Pancreas (tissue), 10 donors: ENCODE data around the gene ZFYVE28. TPM values are rescaled to one million over a fixed set of nuclear protein-coding genes. Genes with fewer than 3 reads are reported as not detected.

Experiments used
- ATAC-seq, 4 donors: fragments of 200-7000 bp; cut with Tn5 transposase; one replicate each; pipeline versions ENCODE4 v1.8.0 to v1.9.1; 2020; ENCODE audit warnings: mild to moderate bottlenecking in 4 of 4, moderate library complexity in 4 of 4
- DNase-seq, 6 donors: peaks; one replicate each; pipeline ENCODE4 v3.0.0-alpha.2; 2020
- FAIRE-seq: peaks from 2 replicates; lab custom pipeline; 2012; peaks lifted over from hg19 to GRCh38; lab: Jason Lieb, UNC
- H3K27ac ChIP-seq, 4 donors: fragments of 200-600 bp; sonication (generic); 1 replicate in 3 of 4; 2 replicates in 1 of 4; pipeline versions ENCODE4 v1.5.0 to v1.8.0; 2020
- H3K27me3 ChIP-seq, 4 donors: fragments of 200-600 bp; one replicate each; pipeline ENCODE4 v1.8.0; 2021
- H3K36me3 ChIP-seq, 3 donors: fragments of 200-600 bp; sonication (generic) in 1 of 3; one replicate each; pipeline versions ENCODE4 v1.5.0 to v1.8.0; 2020 to 2021
- H3K4me1 ChIP-seq, 3 donors: fragments of 200-600 bp; one replicate each; pipeline ENCODE4 v1.8.0; 2021
- H3K4me3 ChIP-seq, 4 donors: fragments of 200-600 bp; sonication (generic) in 2 of 4; one replicate each; pipeline versions ENCODE4 v1.5.0 to v1.8.0; 2020 to 2021
- H3K9me3 ChIP-seq, 4 donors: fragments of 200-600 bp; one replicate each; pipeline ENCODE4 v1.8.0; 2021
- CTCF ChIP-seq, 4 donors: fragments of 200-600 bp; sonication (generic) in 3 of 4; IDR thresholded peaks; one replicate each; pipeline versions ENCODE4 v1.5.0 to v1.8.0; 2021; ENCODE audit warnings: antibody characterized with exemption in 4 of 4
- WGBS, 2 donors: extraction: QIAGEN DNeasy Blood & Tissue Kit; methylation state at CpG; one replicate each; pipeline ENCODE4 v1.1.7; 2013; 5-methylcytosine and 5-hydroxymethylcytosine counted together
- intact Hi-C, 3 donors: fragments of 100-400 bp; cut with DNase I; formaldehyde crosslinking; loops; one replicate each; pipeline versions ENCODE4 v1.11.1 to v1.14.2; 2022
- polyA plus RNA-seq, 2 donors: library from polyadenylated mRNA; stranded (reverse); fragments of 200-250 nt; gene quantifications; one replicate each; pipeline ENCODE4 v1.2.3, GENCODE V29; 2013
- total RNA-seq, 6 donors: library from RNA; stranded (reverse); fragmentation: NEBNext Ultra II Directional in 4 of 6; extraction: Animal tissue kit (Norgen Biotek cat#: 25700) in 4 of 6; gene quantifications; one replicate each; pipeline versions ENCODE4 v1.2.1 to v1.2.4, GENCODE V29; 2021 to 2023
- donor health status: healthy with polysubstance abuse.
- donor health status: DM: no; HTN: no; CAD: no; lungs with moderate emphysema.
- donor health status: DM: no; HTN: no; CAD: no.
- donor health status: control.
- donor health status: control.
- donor health status: Bipolar disorder and iron deficiency.
- donor health status: DM: yes; HTN: yes; CAD: no.
- donor health status: DM: no; HTN: no; CAD: no.
- donor health status: DM: no; HTN: no; CAD: no.
- donor health status: DM: yes; HTN: yes; CAD: no.

ZFYVE28 gene
- total and polyA plus RNA-seq, 8 donors = 3.8 to 13.4 (median 6.0) TPM

- no peaks in the 10 kb centered on the region for H3K36me3 ChIP-seq
- DNase-seq = no peak
- H3K27me3 ChIP-seq = no peaks in the 10 kb centered on the region
- no peaks in the 10 kb centered on the region for H3K4me1 ChIP-seq
- FAIRE-seq = no peak
- H3K9me3 ChIP-seq = no peaks in the 10 kb centered on the region
- no peak overlapping the region for H3K27ac ChIP-seq
- 77% methylated on average over 9 of the region's 9 CpGs for WGBS, 2 donors
- H3K4me3 ChIP-seq = no peak overlapping the region
- intact Hi-C loops = no loop called here
- TF ChIP-seq CTCF (IDR thresholded peaks at IDR 0.05) = no peak
- ATAC-seq = no peak
These were observed 29.8 kb downstream of the ZFYVE28 start for GRCh38 chr4:2388429-2389182.

GRCh38 chr4:2387829-2388228, 30.6 kb downstream of the ZFYVE28 start:
- no peak for TF ChIP-seq CTCF (IDR thresholded peaks at IDR 0.05)
- no peak for DNase-seq
- no peak for FAIRE-seq
- intact Hi-C loops = no loop called here
- H3K27ac ChIP-seq = no peak overlapping the region
- H3K9me3 ChIP-seq = no peaks in the 10 kb centered on the region
- WGBS, 2 donors = 87 to 92% methylated on average over 12 of the region's 12 CpGs
- no peak overlapping the region for H3K4me3 ChIP-seq
- no peaks in the 10 kb centered on the region for H3K36me3 ChIP-seq
- no peaks in the 10 kb centered on the region for H3K4me1 ChIP-seq
- no peaks in the 10 kb centered on the region for H3K27me3 ChIP-seq
- no peak for ATAC-seq

GRCh38 chr4:2387218-2387617, 31.2 kb downstream of the ZFYVE28 start:
- no peak overlapping the region for H3K4me3 ChIP-seq
- H3K27me3 ChIP-seq = no peaks in the 10 kb centered on the region
- FAIRE-seq (no peak), ATAC-seq (no peak), DNase-seq (no peak)
- intact Hi-C loops = no loop called here
- H3K9me3 ChIP-seq = no peaks in the 10 kb centered on the region
- H3K4me1 ChIP-seq = no peaks in the 10 kb centered on the region
- no peaks in the 10 kb centered on the region for H3K36me3 ChIP-seq
- H3K27ac ChIP-seq = no peak overlapping the region
- WGBS, 2 donors = 93 to 95% methylated on average over 17 of the region's 17 CpGs
- no peak for TF ChIP-seq CTCF (IDR thresholded peaks at IDR 0.05)

GRCh38 chr4:2386717-2387116, 31.7 kb downstream of the ZFYVE28 start:
- 90 to 95% methylated on average over 16 to 19 of the region's 19 CpGs for WGBS, 2 donors
- no peak overlapping the region for H3K4me3 ChIP-seq
- no peak overlapping the region for H3K27ac ChIP-seq
- DNase-seq (no peak), ATAC-seq (no peak), FAIRE-seq (no peak)
- no peaks in the 10 kb centered on the region for H3K4me1 ChIP-seq
- no peaks in the 10 kb centered on the region for H3K27me3 ChIP-seq
- H3K36me3 ChIP-seq = no peaks in the 10 kb centered on the region
- TF ChIP-seq CTCF (IDR thresholded peaks at IDR 0.05) = no peak
- intact Hi-C loops = no loop called here
- H3K9me3 ChIP-seq = no peaks in the 10 kb centered on the region

- Histone ChIP-seq H3K36me3 (no peaks in the 10 kb centered on the region), H3K27ac (no peak overlapping the region), H3K4me3 (no peak overlapping the region), H3K27me3 (no peaks in the 10 kb centered on the region), H3K4me1 (no peaks in the 10 kb centered on the region), H3K9me3 (no peaks in the 10 kb centered on the region)
- 88 to 93% methylated on average over 8 of the region's 8 CpGs for WGBS, 2 donors
- no peak for ATAC-seq
- TF ChIP-seq CTCF (IDR thresholded peaks at IDR 0.05) = no peak
- FAIRE-seq = no peak
- intact Hi-C loops = no loop called here
- no peak for DNase-seq
These were observed 32.9 kb downstream of the ZFYVE28 start for GRCh38 chr4:2385516-2385915.
